Neuronal stem cell (in vitro differentiated cells): ENCODE data around the gene MEGF11.

ENCODE experiments used
- DNase-seq: peaks from one replicate; pipeline ENCODE4 v3.0.0-alpha.2; 2013; ENCODE audit warnings: low spot score
- H2AFZ ChIP-seq: one replicate; pipeline ENCODE4 v1.6.1; 2013; ENCODE audit warnings: mild to moderate bottlenecking, low read length, inconsistent platforms
- H2AK5ac ChIP-seq: 2 replicates; pipeline ENCODE4 v1.6.1; 2013; ENCODE audit warnings: low read depth, mild to moderate bottlenecking, inconsistent platforms, low read length, moderate library complexity, mixed read lengths
- H2BK120ac ChIP-seq: 2 replicates; pipeline ENCODE4 v1.6.1; 2013; ENCODE audit warnings: low read depth, mild to moderate bottlenecking, inconsistent platforms, low read length, moderate library complexity, mixed read lengths
- H2BK12ac ChIP-seq: one replicate; pipeline ENCODE4 v1.6.1; 2013; ENCODE audit warnings: low read length, inconsistent platforms
- H2BK15ac ChIP-seq: 2 replicates; pipeline ENCODE4 v1.6.1; 2013; ENCODE audit warnings: mild to moderate bottlenecking, low read length, inconsistent platforms, mixed read lengths
- H2BK5ac ChIP-seq: one replicate; pipeline ENCODE4 v1.6.1; 2013; ENCODE audit warnings: inconsistent platforms, mild to moderate bottlenecking, low read length, moderate library complexity
- H3K14ac ChIP-seq: one replicate; pipeline ENCODE4 v1.6.1; 2013; ENCODE audit warnings: low read length, inconsistent platforms
- H3K18ac ChIP-seq: 2 replicates; pipeline ENCODE4 v1.6.1; 2013; ENCODE audit warnings: low read length, inconsistent platforms
- H3K23ac ChIP-seq: 2 replicates; pipeline ENCODE4 v1.6.1; 2013; ENCODE audit warnings: low read depth, mild to moderate bottlenecking, mixed read lengths, low read length, inconsistent platforms; ENCODE audit not compliant: poor library complexity
- H3K27ac ChIP-seq: replicated peaks from 3 replicates; pipeline ENCODE4 v1.5.1; 2013; ENCODE audit warnings: low read length, inconsistent platforms
- H3K27me3 ChIP-seq, 3 experiments: 2 replicates each; pipeline ENCODE4 v1.6.1; 2013; ENCODE audit warnings: low read length in 3 of 3, mild to moderate bottlenecking in 2 of 3, inconsistent platforms in 1 of 3, low read depth in 1 of 3, mixed read lengths in 1 of 3, moderate library complexity in 1 of 3; ENCODE audit not compliant: control insufficient read depth in 3 of 3, insufficient read depth in 3 of 3
- H3K36me3 ChIP-seq, 2 donors: replicated peaks in 1 of 2; 2 replicates each; pipeline ENCODE4 v1.6.1; 2013; ENCODE audit warnings: low read length in 2 of 2; ENCODE audit not compliant: control insufficient read depth in 2 of 2, insufficient read depth in 2 of 2
- H3K4ac ChIP-seq: 2 replicates; pipeline ENCODE4 v1.6.1; 2013; ENCODE audit warnings: inconsistent platforms, mild to moderate bottlenecking, low read length, moderate library complexity
- H3K4me1 ChIP-seq, 2 donors: 1 replicate in 1 of 2; 2 replicates in 1 of 2; pipeline ENCODE4 v1.6.1; 2013; ENCODE audit warnings: low read length in 2 of 2, low read depth in 1 of 2; ENCODE audit not compliant: control insufficient read depth in 2 of 2, insufficient read depth in 1 of 2
- H3K4me2 ChIP-seq: one replicate; pipeline ENCODE4 v1.6.1; 2013; ENCODE audit warnings: mild to moderate bottlenecking, low read length, inconsistent platforms; ENCODE audit not compliant: insufficient read depth, poor library complexity, severe bottlenecking
- H3K4me3 ChIP-seq, 2 donors: 2 replicates each; pipeline ENCODE4 v1.5.1; 2013; ENCODE audit warnings: low read length in 2 of 2, mild to moderate bottlenecking in 2 of 2, inconsistent platforms in 1 of 2, moderate library complexity in 1 of 2
- H3K79me1 ChIP-seq: one replicate; pipeline ENCODE4 v1.6.1; 2013; ENCODE audit warnings: low read depth, mild to moderate bottlenecking, inconsistent platforms, low read length, moderate library complexity
- H3K9ac ChIP-seq: one replicate; pipeline ENCODE4 v1.6.1; 2013; ENCODE audit warnings: mild to moderate bottlenecking, low read depth, low read length, inconsistent platforms; ENCODE audit not compliant: poor library complexity
- H3K9me3 ChIP-seq, 2 donors: replicated peaks in 1 of 2; 2 replicates each; pipeline versions ENCODE3 to v1.6.1; 2013; ENCODE audit warnings: low read length in 2 of 2, mild to moderate bottlenecking in 2 of 2, inconsistent platforms in 1 of 2, low read depth in 1 of 2, mixed read lengths in 1 of 2, moderate library complexity in 1 of 2; ENCODE audit not compliant: control insufficient read depth in 2 of 2, insufficient read depth in 1 of 2
- H4K8ac ChIP-seq: one replicate; pipeline ENCODE4 v1.6.1; 2013; ENCODE audit warnings: low read depth, mild to moderate bottlenecking, inconsistent platforms, low read length, moderate library complexity
- H4K91ac ChIP-seq: one replicate; pipeline ENCODE4 v1.6.1; 2013; ENCODE audit warnings: low read length, low read depth, mild to moderate bottlenecking, inconsistent platforms; ENCODE audit not compliant: poor library complexity
- WGBS, 2 donors: extraction: QIAGEN DNeasy Blood & Tissue Kit; methylation state at CpG; one replicate each; pipeline ENCODE4 v1.1.7; 2013; ENCODE audit warnings: missing lambda C conversion rate in 2 of 2, mixed read lengths in 1 of 2; ENCODE audit not compliant: insufficient read length in 2 of 2, insufficient replicate concordance in 1 of 2; ENCODE audit errors: extremely low coverage in 2 of 2; 5-methylcytosine and 5-hydroxymethylcytosine counted together

The MEGF11 gene

DNA sequence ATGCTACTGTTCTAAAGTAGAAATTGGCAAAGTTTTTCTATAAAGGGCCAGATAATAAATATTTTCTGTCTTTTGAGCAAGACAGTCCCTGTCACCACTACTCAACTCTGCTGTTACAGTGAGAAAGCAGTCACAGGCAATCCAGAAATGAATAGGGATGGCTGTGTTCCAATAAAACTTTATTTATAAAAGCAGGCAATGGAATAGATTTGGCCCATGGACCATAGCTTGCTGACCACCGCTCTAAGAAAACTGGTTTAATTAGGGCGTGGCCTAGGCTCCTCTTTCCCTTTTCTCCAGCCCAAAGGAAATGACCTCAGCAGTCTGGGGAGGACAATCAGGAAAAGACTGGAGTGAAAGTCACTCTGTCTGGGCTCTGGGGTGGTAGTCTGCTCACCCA, 183.8 kb downstream of the MEGF11 start:
- no peak overlapping the region for H4K8ac ChIP-seq
- H3K27me3 ChIP-seq, result no peaks in the 10 kb centered on the region
- no CpG with 5 or more reads among the region's 2 CpGs for WGBS, 2 donors
- no peak overlapping the region for H4K91ac ChIP-seq
- no peak overlapping the region for H3K23ac ChIP-seq
- H3K4me3 ChIP-seq, result no peak overlapping the region
- no peak overlapping the region for H2BK5ac ChIP-seq
- no peaks in the 10 kb centered on the region for H3K79me1 ChIP-seq
- H2BK12ac ChIP-seq, result no peak overlapping the region
- H3K4me2 ChIP-seq, result no peak overlapping the region
- H3K14ac ChIP-seq, result no peak overlapping the region
- H3K9me3 ChIP-seq, result no peaks in the 10 kb centered on the region
- H3K4ac ChIP-seq, result no peak overlapping the region
- DNase-seq, result no peak
- H2AFZ ChIP-seq, result peak overlapping the region; percentile 46
- no peak overlapping the region for H3K18ac ChIP-seq
- no peaks in the 10 kb centered on the region for H3K36me3 ChIP-seq
- no peak overlapping the region for H3K9ac ChIP-seq
- H2BK15ac ChIP-seq, result no peak overlapping the region
- no peak overlapping the region for H2AK5ac ChIP-seq
- no peak overlapping the region for H3K27ac ChIP-seq
- H3K4me1 ChIP-seq, result peaks cover 0 to 15% of the 10 kb centered on the region in 2 donors
- no peak overlapping the region for H2BK120ac ChIP-seq

DNA sequence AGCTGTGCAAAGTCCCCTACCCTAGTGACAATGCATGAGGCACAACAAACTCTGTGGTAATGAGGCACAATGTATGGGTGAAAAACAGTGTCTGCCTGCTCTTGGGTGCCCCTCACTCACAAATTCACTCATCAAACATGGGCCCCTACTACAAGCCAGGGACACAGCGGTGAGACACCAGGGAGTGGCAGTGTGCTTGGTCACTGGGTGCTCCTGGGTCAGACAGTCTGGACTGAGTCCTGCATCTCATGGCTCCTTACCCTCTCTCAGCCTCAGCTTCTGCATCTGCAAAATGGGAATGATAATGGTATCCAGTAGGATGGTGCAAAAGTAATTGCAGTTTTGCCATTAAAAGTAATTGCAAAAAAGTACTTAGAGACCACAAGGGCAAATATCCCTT, 184.7 kb downstream of the MEGF11 start:
- Histone ChIP-seq H3K79me1 (no peaks in the 10 kb centered on the region), H2AFZ (no peak overlapping the region), H4K8ac (peak overlapping the region; percentile 73), H3K4me3 (no peak overlapping the region), H2BK12ac (no peak overlapping the region), H3K4ac (no peak overlapping the region), H3K14ac (no peak overlapping the region), H3K36me3 (no peaks in the 10 kb centered on the region), H3K18ac (no peak overlapping the region), H3K4me1 (peaks cover 0 to 15% of the 10 kb centered on the region in 2 donors), H2AK5ac (no peak overlapping the region), H4K91ac (no peak overlapping the region), H3K27me3 (peaks cover 0 to 2% (median 0%) of the 10 kb centered on the region in 3 experiments), H2BK120ac (no peak overlapping the region), H2BK15ac (no peak overlapping the region), H3K9ac (no peak overlapping the region), H3K23ac (peak overlapping the region; percentile 6), H2BK5ac (no peak overlapping the region), H3K9me3 (no peaks in the 10 kb centered on the region), H3K4me2 (no peak overlapping the region), H3K27ac (no peak overlapping the region)
- DNase-seq, result no peak
- WGBS, 2 donors, result no CpG with 5 or more reads among the region's 1 CpG

DNA sequence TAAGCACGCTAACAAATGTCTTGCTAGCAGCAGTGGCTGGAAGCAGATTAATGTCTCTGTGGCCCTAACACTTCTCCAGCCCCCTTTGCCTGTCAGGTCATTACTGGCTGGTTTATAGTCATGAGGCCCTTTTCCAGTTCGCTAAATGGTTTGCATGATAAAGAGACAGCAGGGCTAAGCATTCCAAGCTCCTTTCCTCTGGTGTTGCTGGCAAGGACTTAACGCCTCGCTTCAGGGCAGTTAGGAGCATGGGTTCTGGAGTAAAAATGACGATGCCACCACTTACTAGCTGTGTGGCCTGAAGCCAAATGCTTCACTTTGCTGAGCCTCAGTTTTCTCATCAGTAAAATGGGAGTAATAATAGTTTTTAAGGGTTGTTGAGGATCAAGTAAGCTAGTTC, 185.9 kb downstream of the MEGF11 start:
- Histone ChIP-seq H2BK15ac (no peak overlapping the region), H3K27ac (no peak overlapping the region), H3K18ac (no peak overlapping the region), H2BK12ac (no peak overlapping the region), H3K79me1 (no peaks in the 10 kb centered on the region), H2BK120ac (no peak overlapping the region), H3K4me2 (no peak overlapping the region), H3K36me3 (no peaks in the 10 kb centered on the region), H3K4ac (no peak overlapping the region), H2BK5ac (no peak overlapping the region), H3K23ac (no peak overlapping the region), H3K9me3 (no peaks in the 10 kb centered on the region), H3K9ac (no peak overlapping the region), H3K4me1 (peaks cover 0 to 14% of the 10 kb centered on the region in 2 donors), H3K27me3 (peaks cover 0 to 2% (median 0%) of the 10 kb centered on the region in 3 experiments), H4K91ac (no peak overlapping the region), H2AK5ac (no peak overlapping the region), H4K8ac (no peak overlapping the region), H2AFZ (no peak overlapping the region), H3K4me3 (no peak overlapping the region), H3K14ac (no peak overlapping the region)
- no peak for DNase-seq
- WGBS, 2 donors, result no CpG with 5 or more reads among the region's 5 CpGs

DNA sequence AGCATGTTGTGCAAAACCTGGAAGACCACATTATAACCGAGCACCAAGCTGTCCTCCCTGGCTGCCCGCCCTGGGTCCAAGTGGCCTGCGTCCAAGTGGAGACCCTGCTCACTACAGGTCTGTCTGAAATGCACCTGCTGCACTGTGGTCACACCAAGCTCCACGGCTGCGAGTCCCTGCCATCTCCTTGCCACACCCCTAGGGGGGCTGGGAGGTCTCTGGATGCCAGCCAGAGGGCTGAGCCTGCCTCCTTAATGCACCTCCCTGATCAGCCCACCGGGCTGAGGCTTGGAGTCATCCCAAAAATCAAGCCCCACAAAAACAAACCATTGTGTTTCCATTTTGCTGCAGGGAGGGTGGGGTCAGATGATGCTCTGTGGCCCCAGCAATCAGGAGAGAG, 187.1 kb downstream of the MEGF11 start:
- Histone ChIP-seq H3K14ac (no peak overlapping the region), H3K9me3 (no peaks in the 10 kb centered on the region), H3K23ac (peak overlapping the region; percentile 21), H2AK5ac (peak overlapping the region; percentile 47), H3K79me1 (no peaks in the 10 kb centered on the region), H3K4me3 (no peak overlapping the region), H4K8ac (no peak overlapping the region), H2AFZ (no peak overlapping the region), H3K4me2 (no peak overlapping the region), H3K27me3 (peaks cover 0 to 2% (median 0%) of the 10 kb centered on the region in 3 experiments), H2BK5ac (no peak overlapping the region), H2BK120ac (peak overlapping the region; percentile 12), H4K91ac (no peak overlapping the region), H3K9ac (peak overlapping the region; percentile 26), H3K4me1 (peaks cover 0 to 6% of the 10 kb centered on the region in 2 donors), H3K4ac (no peak overlapping the region), H2BK12ac (peak overlapping the region; percentile 53), H2BK15ac (peak overlapping the region; percentile 68), H3K36me3 (no peaks in the 10 kb centered on the region), H3K18ac (no peak overlapping the region), H3K27ac (no peak overlapping the region)
- no CpG with 5 or more reads among the region's 6 CpGs for WGBS, 2 donors
- no peak for DNase-seq
